GM15510 (cell line): ENCODE results near the gene OR6C2.

Experiments
- POLR2A ChIP-seq: IDR thresholded peaks from 3 replicates; pipeline ENCODE4 v1.6.1; 2011; ENCODE audit warnings: borderline replicate concordance; ENCODE audit not compliant: insufficient read length; ENCODE audit errors: extremely low read depth

OR6C2 gene

DNA sequence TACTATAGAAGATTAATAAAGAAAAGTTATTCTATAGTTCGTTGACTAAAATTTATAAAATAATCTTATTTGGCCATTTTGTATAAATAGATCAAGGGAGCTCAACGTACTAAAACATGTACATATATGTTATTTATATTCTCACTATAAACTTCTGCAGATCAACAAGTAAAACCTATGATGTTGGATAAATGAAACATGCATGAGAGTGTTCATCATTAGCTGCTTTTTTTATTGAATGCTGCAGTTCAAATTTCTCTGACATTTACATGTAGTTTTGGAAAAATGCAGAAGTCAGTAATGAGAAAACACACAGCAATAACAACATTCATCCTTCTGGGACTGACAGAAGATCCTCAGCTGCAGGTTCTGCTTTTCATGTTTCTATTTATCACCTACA is 48.2 kb downstream of the OR6C2 start, which contains the start of gene OR6C68:
TSS of gene OR6C68 (plus strand) at position 301 of the 400 bp plus-strand sequence. CDS start at position 301, 0 bp downstream.
- no peak for TF ChIP-seq POLR2A

DNA sequence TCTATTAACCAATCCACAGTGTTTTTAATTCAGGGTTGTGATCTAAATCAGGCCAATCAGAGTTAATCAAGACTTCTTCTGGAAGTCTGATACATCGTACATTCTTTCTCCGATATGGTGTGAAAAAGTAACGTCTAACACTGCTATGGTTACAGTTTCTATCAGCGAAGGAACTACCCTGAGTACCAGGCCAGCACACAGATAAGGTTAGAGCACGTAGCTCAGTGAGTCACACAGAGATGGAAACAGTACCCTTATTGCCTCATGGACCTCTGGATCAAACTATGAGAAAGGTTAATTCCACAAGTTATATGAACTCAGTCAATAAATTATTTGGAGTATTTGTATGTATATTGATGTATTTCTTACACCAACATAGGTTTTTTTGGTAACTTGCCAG is 51.6 kb downstream of the OR6C2 start:
- TF ChIP-seq POLR2A = no peak

DNA sequence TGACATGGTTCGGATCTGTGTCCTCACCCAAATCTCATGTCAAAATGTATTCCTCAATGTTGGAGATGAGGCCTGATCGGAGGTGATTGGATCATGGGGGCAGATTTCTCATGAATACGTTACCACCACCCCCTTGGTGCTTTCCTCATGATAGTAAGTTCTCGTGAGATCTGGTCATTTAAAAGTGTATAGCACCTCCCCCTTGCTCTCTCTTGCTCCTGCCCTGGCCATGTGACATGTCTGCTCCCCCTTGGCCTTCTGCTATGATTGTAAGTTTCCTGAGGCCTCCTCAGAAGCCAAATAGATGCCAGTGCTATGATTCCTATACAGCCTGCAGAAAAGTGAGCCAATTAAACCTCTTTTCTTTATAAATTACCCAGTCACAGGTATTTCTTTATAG is 55.4 kb downstream of the OR6C2 start:
- no peak for TF ChIP-seq POLR2A

DNA sequence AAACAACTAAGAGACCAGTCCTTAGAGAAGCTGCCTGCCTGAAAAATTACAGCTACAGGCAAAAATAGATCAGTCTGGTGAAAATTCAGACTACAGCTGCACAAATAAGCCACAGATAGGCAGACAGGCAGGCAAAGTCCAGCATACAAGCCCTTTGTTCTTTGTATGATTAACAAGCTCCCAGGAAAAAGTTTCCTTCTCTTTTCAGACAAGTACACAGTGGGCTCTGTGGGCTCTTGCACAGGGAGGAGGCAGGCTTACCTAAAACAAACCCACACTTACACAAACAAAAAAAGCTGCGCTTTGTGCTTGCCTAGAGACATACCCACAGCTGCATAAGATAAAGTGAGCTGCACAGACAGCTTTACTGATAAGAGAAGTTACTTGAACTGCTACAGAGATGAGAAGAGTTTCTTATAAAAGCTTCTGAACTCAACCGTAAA is 56.0 kb downstream of the OR6C2 start:
- no peak for TF ChIP-seq POLR2A

DNA sequence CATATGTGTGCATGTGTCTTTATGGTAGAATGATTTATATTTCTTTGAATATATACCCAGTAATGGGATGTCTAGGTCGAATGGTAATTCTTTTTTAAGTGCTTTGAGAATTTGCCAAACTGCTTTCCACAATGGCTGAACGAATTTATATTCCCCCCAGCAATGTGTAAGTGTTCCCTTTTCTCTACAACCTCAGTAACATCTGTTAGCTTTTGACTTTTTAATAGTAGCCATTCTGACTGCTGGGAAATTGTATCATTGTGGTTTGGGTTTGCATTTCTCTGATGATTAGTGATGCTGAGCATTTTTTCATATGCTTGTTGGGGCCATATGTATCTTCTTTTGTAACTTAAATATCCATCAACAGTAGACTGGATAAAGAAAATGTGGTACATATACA is 57.7 kb downstream of the OR6C2 start:
- no peak for TF ChIP-seq POLR2A
